ENCODE data around the gene CBX6. TPM values are rescaled to one million over a fixed set of nuclear protein-coding genes. Genes with fewer than 3 reads are reported as not detected.

Gene CBX6
- total RNA-seq, 1 donor from 2014 or later, result 159 TPM

DNA sequence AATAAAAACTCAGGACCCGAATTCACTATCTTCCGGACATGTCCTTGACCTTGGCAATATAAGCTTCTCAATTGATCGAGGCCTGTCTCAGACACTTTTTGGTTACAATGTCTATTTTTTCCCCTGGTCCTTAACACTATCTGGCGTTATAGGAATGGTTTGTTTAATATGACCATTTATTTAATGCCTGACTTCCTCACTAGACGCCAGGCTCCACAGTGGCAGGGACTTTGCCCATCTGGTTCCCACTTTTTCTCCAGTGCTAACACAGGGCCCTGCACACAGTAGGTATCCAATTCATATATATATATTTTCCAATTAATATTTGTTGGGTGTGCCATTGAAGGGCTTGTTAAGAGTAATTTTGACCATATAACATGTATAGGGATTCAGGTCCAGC is 7.9 kb upstream of the CBX6 start:
- H3K27ac ChIP-seq, result no peak overlapping the region
- H3K9me3 ChIP-seq, result no peaks in the 10 kb centered on the region
- no peak overlapping the region for H3K4me3 ChIP-seq
- TF ChIP-seq, protein P1, sequence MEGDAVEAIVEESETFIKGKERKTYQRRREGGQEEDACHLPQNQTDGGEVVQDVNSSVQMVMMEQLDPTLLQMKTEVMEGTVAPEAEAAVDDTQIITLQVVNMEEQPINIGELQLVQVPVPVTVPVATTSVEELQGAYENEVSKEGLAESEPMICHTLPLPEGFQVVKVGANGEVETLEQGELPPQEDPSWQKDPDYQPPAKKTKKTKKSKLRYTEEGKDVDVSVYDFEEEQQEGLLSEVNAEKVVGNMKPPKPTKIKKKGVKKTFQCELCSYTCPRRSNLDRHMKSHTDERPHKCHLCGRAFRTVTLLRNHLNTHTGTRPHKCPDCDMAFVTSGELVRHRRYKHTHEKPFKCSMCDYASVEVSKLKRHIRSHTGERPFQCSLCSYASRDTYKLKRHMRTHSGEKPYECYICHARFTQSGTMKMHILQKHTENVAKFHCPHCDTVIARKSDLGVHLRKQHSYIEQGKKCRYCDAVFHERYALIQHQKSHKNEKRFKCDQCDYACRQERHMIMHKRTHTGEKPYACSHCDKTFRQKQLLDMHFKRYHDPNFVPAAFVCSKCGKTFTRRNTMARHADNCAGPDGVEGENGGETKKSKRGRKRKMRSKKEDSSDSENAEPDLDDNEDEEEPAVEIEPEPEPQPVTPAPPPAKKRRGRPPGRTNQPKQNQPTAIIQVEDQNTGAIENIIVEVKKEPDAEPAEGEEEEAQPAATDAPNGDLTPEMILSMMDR (IDR thresholded peaks at IDR 0.05), result no peak
- intact Hi-C loops (cut with DNase I), result loop anchor here (10.0 kb wide), 1 partner anchor 375 kb away; no protein-coding TSS in a partner anchor
- DNase-seq (ENCODE audit: low spot score in 2 of 2), result no peak
- H3K36me3 ChIP-seq, result no peaks in the 10 kb centered on the region
- H3K4me1 ChIP-seq, result peaks cover 13 to 26% of the 10 kb centered on the region in 2 donors
- H3K27me3 ChIP-seq, result no peaks in the 10 kb centered on the region

DNA sequence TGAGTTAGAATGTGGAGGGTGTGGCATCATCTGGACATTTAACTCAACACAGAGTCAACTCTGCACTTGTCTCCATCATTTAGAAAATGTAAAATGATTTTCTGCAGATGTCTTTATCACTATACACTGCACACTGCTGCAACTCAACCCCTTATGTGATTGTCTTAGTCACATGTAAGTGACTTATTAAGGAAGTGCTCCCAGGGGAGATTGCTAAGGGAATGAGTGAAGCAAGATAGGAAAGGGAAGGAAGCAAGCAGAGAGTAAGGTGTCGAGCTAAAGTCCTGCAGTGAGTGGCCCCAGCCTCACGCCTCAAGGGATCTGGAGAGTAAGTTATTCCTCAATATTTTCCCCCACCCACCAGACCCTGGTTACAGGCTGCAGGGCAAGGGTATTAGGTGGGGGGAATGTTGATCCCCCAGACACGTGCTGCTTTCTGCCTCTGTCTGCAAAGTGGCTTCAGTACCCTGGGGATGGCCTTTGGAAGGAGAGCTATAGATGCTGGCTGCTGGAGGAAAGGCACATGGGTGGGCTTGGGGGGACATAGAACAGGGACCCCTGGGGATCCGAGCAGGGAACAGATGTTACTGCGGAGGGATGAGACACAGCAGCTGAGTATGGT is 7.2 kb upstream of the CBX6 start:
- Histone ChIP-seq H3K27ac (no peak overlapping the region), H3K27me3 (no peaks in the 10 kb centered on the region), H3K4me3 (no peak overlapping the region), H3K4me1 (peaks cover 13 to 26% of the 10 kb centered on the region in 2 donors), H3K36me3 (no peaks in the 10 kb centered on the region), H3K9me3 (no peaks in the 10 kb centered on the region)
- intact Hi-C loops (cut with DNase I), result loop anchor here (10.0 kb wide), 1 partner anchor 376 kb away; no protein-coding TSS in a partner anchor
- DNase-seq (ENCODE audit: low spot score in 2 of 2), result no peak
- TF ChIP-seq, protein P1 (IDR thresholded peaks at IDR 0.05), result no peak

DNA sequence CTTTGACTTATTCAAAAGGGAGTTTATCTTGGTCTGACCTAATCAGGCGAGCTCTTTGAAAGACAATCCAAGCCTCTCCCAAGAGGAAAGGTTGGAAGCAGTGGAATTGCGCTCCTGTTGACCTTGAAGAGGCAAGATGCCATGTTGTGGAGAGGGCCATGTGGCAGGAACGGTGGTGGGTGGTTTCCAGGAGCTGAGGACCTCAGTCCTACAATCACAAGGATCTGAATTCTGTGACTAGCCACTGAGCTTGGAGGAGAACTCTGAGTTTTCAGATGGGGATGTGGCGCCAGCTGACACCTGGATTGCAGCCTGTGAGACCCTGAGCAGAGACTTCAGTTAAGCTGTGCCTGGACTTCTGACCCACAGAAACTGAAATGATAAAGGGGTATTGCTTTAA is 6.0 kb upstream of the CBX6 start:
- intact Hi-C loops (cut with DNase I), result loop anchor here (10.0 kb wide), 1 partner anchor 377 kb away; no protein-coding TSS in a partner anchor
- H3K4me1 ChIP-seq, result peaks cover 12 to 24% of the 10 kb centered on the region in 2 donors
- no peaks in the 10 kb centered on the region for H3K9me3 ChIP-seq
- no peak overlapping the region for H3K4me3 ChIP-seq
- no peaks in the 10 kb centered on the region for H3K27me3 ChIP-seq
- no peaks in the 10 kb centered on the region for H3K36me3 ChIP-seq
- no peak overlapping the region for H3K27ac ChIP-seq
- TF ChIP-seq, protein P1 (IDR thresholded peaks at IDR 0.05), result no peak
- no peak for DNase-seq (ENCODE audit: low spot score in 2 of 2)

DNA sequence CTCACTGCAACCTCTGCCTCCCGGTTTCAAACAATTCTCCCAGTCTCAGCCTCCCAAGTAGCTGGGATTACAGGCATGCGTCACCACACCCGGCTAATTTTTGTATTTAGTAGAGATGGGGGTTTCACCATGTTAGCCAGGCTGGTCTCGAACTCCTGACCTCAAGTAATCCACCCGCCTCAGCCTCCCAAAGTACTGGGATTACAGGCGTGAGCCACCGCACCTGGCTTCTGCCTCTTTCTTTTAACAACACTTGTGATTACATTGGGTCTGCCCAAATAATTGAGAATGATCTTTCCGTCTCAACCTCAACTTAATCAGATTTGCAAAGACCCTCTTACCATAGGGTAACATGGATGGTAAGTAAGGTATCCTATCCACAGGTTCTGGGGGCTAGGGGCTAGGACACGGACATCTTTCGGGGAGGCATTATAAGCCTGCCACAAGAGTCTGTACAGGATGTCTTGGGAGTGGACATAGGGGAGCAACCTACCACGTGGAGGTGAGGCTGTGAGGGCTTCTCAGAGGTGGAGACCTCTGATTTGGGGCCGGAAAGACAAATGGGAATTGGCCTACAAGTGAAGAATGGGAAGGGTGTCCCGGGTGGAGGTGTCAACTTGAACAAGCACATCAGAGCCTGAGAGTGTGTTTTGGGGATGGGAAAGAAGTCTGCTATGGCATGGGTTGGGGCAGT is 2.7 kb upstream of the CBX6 start:
- Histone ChIP-seq H3K4me1 (peaks cover 4 to 16% of the 10 kb centered on the region in 2 donors), H3K27me3 (no peaks in the 10 kb centered on the region), H3K27ac (no peak overlapping the region), H3K4me3 (no peak overlapping the region), H3K9me3 (no peaks in the 10 kb centered on the region), H3K36me3 (no peaks in the 10 kb centered on the region)
- intact Hi-C loops (cut with DNase I), result loop anchor here (5.0 to 10.0 kb wide), 3 partner anchors 108 to 443 kb away; partner anchors contain the start of genes APOBEC3B and RPL3
- TF ChIP-seq, protein P1 (IDR thresholded peaks at IDR 0.05), result no peak
- DNase-seq (ENCODE audit: low spot score in 2 of 2), result no peak

DNA sequence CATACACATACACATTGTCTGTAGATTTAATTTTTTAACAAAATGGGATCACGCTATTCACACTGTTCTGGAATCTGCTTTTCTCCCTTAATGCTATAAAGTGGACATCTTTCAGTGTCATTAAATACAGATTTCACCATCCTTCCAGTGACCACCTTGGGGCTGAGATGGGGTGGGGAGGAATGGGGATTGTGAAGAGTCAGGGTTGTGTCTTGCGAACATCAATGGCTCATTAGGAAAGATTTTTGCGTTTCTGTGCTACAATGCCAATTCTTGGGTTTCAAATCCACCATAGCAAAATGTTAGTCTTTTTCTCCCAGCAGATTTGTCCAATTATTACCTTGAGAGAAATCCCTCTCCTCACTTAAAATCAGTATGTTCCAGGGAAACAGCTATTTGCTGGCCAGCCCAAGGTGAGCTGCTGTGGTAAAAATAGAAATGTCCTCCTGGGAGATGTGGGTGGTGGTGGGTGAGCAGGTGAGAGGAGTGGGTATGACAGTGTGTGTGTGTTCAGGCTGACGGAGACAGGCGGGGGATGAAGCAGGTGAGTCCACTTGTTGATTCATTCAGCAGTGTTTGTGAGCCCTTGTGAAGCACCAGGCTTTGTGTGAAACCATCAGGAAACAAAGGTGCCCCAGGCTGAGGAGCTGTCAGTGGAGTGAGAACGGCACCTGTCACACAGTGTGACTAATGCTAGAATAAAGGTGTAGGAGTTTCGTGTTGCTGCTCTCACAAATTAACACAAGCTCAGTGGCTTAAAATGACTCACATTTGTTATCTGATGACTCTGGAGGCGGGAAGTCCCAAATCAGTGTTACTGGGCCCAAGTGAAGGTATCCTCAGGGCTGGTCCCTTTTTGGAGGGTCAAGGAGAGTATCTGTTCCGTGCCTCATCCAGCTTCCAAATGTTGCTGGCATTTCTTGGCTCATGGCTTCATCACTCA is 1.7 kb upstream of the CBX6 start:
- TF ChIP-seq, protein P1 (IDR thresholded peaks at IDR 0.05), result no peak
- no peaks in the 10 kb centered on the region for H3K27me3 ChIP-seq
- no peaks in the 10 kb centered on the region for H3K36me3 ChIP-seq
- peak in 1 of 2 donors; percentile 57 for DNase-seq (ENCODE audit: low spot score in 2 of 2)
- peak overlapping the region; percentile 88 to 96 for H3K27ac ChIP-seq
- peaks cover 8 to 21% of the 10 kb centered on the region in 2 donors for H3K4me1 ChIP-seq
- H3K9me3 ChIP-seq, result no peaks in the 10 kb centered on the region
- intact Hi-C loops (cut with DNase I), result loop anchor here (2.0 to 10.0 kb wide), 4 partner anchors 109 to 444 kb away; partner anchors contain the start of genes APOBEC3B, CBX7 and RPL3
- peak overlapping the region; percentile 70 to 87 for H3K4me3 ChIP-seq
